Measurements from ENCODE around the gene C11orf42.
A peak's percentile ranks its signal among the peaks of the same experiment; 100 is the strongest.
"Not testable (repeated sequence)": the region's sequence is repeated elsewhere in the genome, so short reads cannot be mapped to it uniquely, and the experiment has no call there.

Gene C11orf42

GRCh38 chr11:6223854-6224253, 18.5 kb downstream of the C11orf42 start:
- DNase-seq (ENCODE audit: low read depth): no peak

GRCh38 chr11:6224421-6224820, 19.1 kb downstream of the C11orf42 start:
- no peak for DNase-seq (ENCODE audit: low read depth)

DNA sequence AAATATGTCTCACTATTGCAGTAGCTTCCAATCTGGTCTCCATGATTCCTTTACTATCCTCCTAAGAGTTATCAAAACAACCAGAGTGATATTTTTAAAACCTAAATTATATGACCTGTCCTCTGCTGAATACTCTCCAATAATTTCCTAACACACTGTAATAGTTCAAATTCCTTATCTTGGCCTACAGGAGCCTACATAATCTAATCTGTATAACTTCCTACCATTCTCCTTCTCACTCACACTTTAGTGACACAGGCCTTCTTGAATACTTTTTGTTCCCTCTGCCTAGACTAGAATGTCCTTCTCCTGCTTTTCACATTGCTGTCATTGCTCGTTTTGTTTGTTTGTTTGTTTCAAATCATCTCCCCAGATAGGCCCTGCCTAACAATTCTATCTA, 19.7 kb downstream of the C11orf42 start:
- no peak for DNase-seq (ENCODE audit: low read depth)

DNA sequence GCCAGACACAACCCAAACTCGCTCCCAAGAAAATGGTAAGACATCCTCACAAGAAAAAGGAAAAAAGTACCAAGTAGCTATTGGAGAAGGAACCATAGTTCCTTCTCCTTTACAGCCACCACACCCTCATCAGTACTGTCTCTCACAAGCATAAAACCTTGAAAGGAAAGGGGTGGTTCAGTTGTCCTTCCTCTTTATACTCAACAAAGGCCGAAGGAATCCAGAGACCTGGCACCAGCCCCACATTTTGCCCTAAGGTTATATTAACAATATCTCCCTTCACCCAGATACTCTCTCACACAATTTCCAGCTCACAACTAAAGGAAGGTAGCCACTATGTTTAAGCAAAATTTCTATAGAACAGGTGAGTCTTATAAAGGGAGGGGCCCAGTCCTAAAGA, 20.5 kb downstream of the C11orf42 start:
- DNase-seq (ENCODE audit: low read depth): no peak

DNA sequence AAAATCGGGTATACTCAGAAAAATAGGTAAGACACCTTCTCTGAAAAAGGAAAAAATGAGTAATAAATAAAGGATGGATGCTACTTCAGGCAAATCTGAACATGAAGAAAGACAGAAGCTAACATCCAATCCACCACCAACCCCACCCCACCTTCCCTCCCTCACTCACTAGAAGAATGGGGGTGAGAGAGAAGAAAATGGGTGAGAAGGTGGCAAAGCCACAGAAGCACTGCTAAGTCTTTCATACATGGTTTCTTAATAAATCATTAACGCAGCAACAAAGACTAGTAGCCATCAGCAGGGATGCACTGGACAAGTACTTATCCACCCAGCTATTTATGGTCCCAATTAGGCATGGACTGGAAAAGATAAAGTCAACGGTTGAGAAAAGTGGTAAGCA, 23.2 kb downstream of the C11orf42 start:
- DNase-seq (ENCODE audit: low read depth): no peak

- DNase-seq (ENCODE audit: low read depth): no peak
Observed at GRCh38 chr11:6229911-6230310, 24.6 kb downstream of the C11orf42 start.

DNA sequence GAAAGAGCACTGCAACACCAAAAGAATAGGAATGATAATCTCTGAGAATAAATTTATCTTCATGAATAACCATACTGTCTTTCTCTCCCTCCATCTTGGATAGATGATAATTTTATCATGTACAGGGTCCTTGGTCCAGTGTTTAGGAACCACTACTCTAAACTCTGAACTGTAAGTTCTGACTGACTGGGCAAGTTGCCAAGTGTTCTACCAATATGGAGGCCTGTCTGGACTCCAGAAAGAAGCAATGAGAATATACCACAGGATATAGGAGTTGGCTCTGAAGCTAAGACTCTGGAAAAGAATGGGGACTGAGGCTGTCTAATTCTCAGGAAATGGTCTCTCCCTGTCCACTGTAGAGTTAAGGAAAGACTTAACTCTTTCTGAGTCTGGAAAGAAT, 27.5 kb downstream of the C11orf42 start:
- no peak for DNase-seq (ENCODE audit: low read depth)

- DNase-seq (ENCODE audit: low read depth): no peak
Observed at GRCh38 chr11:6233984-6234386, 28.6 kb downstream of the C11orf42 start.

DNA sequence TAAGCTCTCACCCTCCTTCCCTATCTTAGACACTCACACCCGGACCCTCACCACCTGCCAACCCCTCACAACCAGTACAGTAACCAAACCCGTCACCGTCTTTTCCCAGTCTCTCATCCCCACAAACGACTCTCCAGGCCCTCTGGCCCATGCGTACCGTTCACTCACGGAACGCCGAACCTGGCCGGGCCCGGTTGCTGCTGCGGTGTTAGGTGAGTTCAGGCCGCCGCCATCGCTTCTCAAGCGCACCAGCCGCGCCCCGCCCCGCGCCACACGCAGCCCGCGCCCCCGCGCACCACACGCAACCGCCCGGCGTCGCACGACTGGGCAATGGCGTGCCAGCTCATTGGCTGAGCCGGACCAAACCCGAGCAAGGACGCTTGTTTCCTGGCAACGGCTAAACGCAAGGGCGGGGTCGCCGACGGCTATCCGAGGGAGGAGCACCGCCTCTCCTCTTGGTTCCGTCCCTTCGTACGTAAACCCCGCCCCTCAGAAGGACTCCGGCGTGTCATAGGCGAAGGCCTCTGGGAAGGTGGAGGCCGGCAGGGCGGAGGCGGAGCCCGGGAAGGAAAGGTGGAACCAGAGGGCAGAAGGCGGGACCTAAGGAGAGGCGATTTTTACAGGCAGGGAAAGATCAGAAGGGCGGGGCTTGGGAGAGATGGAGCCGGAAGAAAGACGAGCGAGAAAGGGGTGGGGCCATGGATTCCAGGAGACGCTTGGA, 29.2 kb downstream of the C11orf42 start, which contains the start of gene FHIP1B:
Gene FHIP1B (minus strand): TSS at position 250 of the 721 bp plus-strand sequence. CDS start 10,120 bp downstream, outside the sequence.
- DNase-seq (ENCODE audit: low read depth): peak; percentile 100

DNA sequence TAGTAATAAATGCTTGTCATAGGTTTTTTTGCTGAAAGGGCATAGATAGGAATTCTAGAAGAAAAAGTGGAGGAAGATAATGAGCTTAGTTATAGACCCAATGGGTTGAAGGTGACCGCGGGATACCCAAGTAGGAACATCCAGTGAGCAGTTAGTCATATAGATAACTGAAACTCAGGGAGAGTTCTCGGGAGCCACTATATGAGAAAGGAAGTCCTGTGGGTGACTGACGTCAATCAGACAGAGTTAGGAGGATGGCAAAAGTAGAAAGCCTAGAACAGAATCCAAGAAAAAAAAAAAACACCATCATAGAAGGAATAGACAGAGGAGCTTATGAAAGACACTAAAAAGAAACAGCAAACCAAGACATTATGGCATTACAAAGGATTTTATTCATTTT, 31.9 kb downstream of the C11orf42 start:
- no peak for DNase-seq (ENCODE audit: low read depth)

DNA sequence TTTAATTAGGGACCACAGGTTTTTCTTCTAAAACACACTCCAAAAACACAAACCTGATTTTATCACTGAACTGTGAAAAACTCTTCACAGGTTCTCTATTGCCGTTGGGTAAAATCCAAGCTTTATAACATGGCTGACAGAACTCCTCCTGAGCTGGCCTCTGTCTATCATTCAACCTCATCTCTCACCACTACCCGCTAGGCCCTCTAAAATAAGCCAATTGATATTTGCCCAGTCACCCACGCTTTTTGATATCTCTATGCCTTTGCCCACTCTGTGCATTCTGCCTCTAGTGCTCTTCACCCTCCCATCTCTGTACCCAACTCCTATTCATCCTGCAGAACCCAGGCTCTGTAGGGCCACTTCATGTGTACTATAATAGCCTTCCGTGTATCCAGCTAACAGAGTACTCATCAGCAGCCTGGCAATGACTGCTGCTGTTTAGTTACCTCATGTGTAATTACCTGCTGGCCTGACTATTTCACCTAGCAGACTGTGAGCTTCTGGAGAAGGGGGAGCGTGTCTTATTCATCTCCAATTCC, 32.5 kb downstream of the C11orf42 start:
- DNase-seq (ENCODE audit: low read depth): no peak

GRCh38 chr11:6238902-6239301, 33.5 kb downstream of the C11orf42 start, which contains the start of gene CNGA4:
Gene CNGA4 (plus strand): TSS chr11:6239089. CDS start chr11:6239207, 118 bp downstream.
- DNase-seq (ENCODE audit: low read depth): no peak

- DNase-seq (ENCODE audit: low read depth): no peak
Observed at GRCh38 chr11:6240139-6240538, 34.8 kb downstream of the C11orf42 start.

DNA sequence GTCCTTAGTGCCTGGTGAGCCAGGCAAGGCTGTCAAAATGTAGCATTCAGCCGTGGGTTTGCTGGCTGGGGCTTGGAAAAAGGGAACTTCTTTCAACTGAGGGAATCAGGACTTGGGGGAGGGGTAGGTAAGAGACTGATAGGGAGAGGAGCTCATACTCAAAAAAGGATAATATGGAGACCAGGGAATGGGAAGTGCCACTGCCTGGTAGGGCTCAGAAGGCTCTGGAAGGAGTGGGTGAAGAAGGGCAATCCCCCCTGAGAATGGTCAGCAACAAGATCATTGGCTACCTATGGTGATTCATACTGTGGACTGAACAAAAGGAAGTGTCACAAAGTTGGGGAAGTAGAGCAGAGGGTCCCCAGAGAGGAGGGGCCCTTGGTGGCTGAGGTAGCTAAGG, 35.4 kb downstream of the C11orf42 start:
- no peak for DNase-seq (ENCODE audit: low read depth)

DNA sequence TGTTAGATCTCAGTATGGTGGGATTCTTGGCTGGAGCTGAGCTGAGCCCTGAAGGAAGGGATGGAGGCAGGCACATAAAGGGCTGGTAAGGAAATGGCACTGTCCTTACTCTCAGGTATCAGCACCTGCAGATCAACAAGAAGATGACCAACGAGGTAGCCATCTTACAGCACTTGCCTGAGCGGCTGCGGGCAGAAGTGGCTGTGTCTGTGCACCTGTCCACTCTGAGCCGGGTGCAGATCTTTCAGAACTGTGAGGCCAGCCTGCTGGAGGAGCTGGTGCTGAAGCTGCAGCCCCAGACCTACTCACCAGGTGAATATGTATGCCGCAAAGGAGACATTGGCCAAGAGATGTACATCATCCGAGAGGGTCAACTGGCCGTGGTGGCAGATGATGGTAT, 36.0 kb downstream of the C11orf42 start:
- no peak for DNase-seq (ENCODE audit: low read depth)

DNA sequence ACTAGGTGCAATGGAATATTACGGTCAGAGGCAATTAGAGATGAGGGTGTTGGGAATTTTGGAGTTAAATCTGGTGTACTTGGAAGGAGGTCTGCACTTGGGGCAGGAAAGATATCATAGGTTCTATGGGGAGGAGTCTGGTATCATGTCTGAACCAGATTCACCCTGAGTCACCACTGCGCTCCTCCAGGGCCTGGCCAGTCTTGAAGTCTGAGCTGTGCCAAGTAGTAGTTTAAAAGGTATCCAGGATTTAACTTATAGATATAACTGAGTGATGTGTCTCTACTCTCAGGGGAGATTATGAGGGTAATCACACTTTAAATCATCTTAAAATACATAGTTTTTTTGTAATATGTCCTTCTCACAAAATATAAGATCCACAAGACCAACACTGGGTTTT, 40.2 kb downstream of the C11orf42 start:
- no peak for DNase-seq (ENCODE audit: low read depth)

- peak; percentile 74 for DNase-seq (ENCODE audit: low read depth)
Observed at GRCh38 chr11:6248248-6248647, 42.9 kb downstream of the C11orf42 start.

DNA sequence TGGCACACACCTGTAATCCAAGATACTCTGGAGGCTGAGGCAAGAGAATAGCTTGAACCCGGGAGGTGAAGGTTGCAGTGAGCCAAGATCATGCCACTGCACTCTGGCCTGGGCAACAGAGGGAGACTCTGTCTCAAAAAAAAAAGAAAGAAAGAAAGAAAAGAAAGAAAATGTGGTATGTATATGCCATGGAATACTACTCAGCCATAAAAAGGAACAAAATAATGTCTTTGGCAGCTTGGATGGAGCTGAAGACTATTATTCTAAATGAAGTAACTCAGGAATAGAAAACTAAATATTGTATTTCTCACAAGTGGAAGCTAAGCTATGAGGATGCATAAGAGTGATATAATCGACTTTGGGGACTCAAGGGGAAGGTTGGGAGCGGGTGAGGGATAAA, 43.5 kb downstream of the C11orf42 start:
- not testable (repeated sequence) for DNase-seq (ENCODE audit: low read depth)

- DNase-seq (ENCODE audit: low read depth): peak; percentile 78
Observed at GRCh38 chr11:6249770-6250555, 44.6 kb downstream of the C11orf42 start.

DNA sequence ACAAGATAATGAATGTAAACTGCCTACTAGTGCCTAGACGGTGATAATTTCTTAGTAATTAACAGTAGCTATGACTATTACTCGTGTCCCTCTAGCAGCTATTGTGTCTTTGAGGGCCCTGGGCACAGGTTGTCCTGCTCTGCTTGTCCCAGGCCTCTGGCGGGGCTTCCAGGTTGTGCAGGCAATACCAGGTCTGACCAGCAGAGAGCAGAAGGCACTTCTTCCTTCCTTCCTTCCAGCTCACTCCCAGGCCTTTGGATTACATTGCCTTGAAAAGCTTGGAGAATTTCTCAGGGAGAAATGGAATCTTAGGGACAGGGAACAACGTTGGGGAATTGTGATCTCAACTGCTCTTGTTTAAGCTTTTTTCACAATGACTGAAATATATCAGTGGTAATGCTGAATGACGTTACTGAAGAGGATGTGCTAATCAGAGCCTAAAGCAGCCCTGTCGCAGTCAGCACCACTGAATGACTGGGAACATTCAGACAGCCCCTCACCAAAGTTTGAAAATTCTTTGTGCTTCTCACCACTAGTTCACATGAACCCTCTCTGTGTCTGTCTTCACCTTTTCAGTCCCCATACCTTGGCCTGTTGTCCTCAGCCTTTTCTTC, 45.9 kb downstream of the C11orf42 start:
- DNase-seq (ENCODE audit: low read depth): peak; percentile 49

- no peak for DNase-seq (ENCODE audit: low read depth)
Observed at GRCh38 chr11:6251990-6252473, 46.7 kb downstream of the C11orf42 start.

DNA sequence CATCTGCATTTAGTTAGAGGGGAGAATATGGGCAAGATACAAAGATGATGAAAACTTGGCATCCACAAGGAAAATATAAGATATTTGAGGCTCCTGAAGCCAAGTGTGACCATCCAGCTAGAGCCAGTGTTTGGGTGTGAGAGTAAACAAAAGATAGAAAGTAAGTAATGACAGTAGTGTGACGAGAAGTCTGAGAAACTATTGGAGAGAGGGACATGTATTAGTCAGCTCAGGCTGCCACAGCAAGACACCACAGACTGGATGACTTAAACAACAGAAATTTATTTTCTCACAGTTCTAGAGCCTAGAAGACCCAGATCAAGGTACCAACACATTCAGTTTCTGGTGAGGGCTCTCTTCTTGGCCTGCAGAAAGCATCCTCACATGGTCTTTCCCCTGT, 47.8 kb downstream of the C11orf42 start:
- no peak for DNase-seq (ENCODE audit: low read depth)

Data from fibroblast of gingiva (primary cell).